Stimulated activated CD4-positive, alpha-beta T cell treated with anti-CD3 and anti-CD28 coated beads, Interleukin-1b, Interleukin-23, amount 100 ng/mL, for 48 hours (primary cell): Measurements from ENCODE around the gene ANKMY1.
"Not testable (repeated sequence)": the region's sequence is repeated elsewhere in the genome, so short reads cannot be mapped to it uniquely, and the experiment has no call there.

Source experiments
- DNase-seq: peaks from one replicate; pipeline ENCODE4 v3.0.0-alpha.2; 2020

Gene ANKMY1

DNA sequence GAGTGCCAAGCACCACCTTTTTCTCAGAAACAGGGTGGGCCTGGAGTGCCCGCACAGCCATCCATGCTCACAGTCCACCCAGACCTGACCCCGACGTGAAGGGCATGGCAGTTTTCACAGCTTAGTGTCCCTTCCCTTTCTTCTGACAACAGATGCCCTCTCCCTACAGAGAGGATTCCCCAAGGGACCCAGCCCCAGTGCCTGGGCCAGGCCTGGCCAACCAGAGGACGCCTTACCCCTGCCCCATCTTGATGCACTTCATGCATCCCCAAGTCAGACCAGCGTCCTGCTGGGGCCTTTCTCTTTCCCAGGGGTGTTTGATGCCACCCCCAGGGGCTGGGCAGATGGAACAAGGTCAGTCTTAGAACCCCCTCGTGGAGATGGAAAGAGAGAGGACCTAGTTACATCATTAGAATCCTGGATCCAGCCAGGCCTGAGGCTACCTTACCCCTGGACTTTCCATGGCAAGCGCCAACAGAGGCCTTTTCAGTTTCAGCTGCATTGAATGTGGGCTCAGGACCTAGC is 3.8 kb downstream of the ANKMY1 start:
- no peak for DNase-seq

DNA sequence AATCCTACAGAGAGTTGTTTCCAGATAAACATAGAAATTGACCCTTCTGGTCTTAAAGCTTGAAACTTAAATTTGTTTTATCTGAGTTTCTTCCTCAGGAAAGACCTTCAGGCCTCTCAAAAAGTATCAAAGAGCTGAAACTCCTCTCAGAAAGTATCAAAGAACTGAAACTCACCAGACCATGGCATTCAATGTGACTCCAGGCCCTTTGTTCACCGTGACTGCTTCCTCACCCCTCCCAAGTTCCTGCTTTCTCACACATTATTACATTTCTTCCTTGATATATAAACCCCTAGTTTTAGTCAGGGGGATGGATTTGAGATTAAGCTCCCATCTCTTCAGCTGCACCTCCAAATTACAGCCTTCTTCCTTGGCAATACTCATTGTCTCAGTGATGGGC is 6.0 kb downstream of the ANKMY1 start:
- DNase-seq: no peak

- DNase-seq: no peak
Measured at GRCh38 chr2:240551288-240551687, 6.5 kb downstream of the ANKMY1 start.

GRCh38 chr2:240539906-240540305 is 17.9 kb downstream of the ANKMY1 start:
- no peak for DNase-seq

DNA sequence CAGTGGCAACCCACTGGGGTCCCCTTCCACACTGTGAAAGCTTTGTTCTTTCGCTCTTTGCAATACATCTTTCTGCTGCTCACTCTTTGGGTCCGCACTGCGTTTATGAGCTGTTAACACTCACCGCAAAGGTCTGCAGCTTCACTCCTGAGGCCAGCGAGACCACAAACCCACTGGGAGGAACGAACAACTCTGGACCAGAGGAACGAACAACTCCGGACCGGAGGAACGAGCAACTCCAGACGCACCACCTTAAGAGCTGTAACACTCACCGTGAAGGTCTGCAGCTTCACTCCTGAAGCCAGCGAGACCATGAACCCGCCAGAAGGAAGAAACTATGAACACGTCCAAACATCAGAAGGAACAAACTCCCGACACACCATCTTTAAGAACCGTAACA is 18.7 kb downstream of the ANKMY1 start:
- not testable (repeated sequence) for DNase-seq

DNA sequence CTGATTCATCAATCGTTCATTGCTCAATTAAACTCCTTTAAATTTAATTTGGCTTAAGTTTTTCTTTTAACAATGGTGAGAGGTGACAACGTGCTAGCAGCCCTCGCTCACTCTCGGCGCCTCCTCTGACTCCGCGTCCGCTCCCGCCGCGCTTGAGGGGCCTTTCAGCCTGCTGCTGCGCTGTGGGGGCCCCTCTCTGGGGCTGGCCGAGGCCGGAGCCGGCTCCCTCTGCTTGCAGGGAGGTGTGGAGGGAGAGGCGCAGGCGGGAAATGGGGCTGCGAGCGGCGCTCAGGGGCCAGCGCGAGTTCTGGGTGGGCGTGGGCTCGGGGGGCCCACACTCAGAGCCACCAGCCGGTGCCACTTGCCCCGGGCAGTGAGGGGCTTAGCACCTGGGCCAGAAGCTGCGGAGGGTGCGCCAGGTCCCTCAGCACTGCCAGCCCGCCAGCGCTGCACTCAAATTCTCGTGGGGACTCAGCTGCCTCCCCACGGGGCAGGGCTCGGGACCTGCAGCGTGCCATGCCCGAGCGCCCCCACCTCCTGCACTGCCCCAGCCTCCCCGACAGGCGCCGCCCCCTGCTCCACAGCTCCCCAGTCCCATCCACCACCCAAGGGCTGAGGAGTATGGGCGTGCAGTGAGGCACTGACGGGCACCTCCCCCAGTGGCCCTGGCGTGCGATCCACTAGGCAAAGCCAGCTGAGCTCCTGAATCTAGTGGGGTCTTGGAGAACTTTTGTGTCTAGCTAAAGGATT is 19.6 kb downstream of the ANKMY1 start:
- no peak for DNase-seq

DNA sequence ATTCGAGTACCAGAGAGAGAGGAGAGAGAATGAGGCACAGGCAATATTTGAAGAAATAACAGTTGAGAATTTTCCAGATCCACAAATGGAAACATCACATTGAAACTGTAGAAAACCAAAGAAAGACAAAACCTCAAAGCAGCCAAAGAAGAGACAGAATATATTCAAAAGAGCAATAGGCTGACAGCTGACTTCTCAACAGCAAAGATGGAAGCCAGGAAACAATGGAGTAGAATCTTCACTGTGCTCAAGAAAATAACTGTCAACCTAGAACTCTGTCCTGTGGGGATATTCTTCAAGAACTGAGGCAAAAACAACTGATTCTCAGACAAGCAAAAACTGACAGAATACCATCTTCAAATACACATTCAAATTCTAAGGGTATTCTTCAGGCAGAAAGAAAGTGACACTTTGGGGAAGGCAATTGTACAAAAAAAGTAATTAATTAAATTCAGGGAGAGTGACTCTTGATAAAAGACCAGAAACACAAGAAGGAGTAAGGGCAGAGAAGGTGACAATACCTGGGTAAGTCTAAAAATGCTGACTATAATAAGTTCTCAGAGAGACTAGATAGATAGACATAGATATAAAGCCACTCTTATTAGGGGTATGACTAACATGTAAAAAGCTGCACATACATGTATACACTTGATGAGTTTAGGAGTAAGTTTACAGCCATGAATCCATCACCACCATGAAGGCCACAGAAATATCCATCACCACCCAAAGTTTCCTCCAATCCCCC is 25.6 kb downstream of the ANKMY1 start:
- no peak for DNase-seq

- no peak for DNase-seq
Measured at GRCh38 chr2:240531038-240531437, 26.8 kb downstream of the ANKMY1 start.

DNA sequence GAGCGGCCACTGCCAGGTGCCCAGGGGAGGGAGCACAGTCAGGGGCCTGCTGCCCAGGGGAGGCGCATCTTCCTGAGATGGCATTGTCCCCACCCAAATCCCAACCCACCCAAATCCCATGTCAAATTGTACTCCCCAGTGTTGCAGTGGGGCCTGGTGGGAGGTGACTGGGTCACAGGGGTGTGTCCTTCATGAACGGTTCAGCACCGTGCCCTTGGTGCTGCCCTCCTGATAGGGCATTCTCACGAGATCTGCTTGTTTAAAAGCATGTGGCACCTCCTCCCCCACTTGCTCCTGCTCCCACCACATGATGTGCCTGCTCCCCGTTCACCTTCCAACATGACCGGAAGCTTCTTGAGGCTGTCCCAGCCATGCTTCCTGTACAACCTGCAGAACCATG is 27.6 kb downstream of the ANKMY1 start:
- DNase-seq: no peak

DNA sequence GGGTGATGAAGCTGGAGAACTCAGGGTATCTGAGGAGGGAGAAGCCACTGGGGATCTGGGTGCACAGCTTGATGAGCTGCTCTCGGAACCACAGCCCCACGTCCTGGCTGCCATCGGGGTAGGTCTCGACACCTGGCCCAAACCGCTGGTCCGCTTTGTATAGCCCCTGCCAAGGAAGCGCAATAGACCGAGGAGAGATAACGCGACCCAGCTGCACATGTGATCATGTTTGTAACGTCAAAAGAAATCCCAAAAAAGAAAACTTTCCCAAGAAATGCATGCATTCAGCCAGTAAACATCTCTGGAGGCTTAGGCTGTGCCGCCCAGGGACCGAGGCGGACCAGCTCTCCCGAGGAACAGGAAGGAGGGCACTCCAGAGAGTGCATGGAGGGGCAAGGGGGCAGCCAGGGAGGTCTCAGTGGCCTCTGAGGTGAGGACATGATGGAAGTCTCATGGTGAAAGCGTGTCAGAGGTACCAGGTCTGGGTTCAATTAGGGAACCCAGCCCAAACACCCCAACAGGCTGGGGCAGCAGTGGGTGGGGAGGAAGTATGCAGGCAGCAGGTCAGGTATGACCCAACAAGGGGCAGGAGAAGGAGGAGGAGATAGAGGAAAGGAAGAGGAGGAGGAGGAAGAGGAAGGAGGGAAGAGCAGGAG is 28.3 kb downstream of the ANKMY1 start:
- no peak for DNase-seq

GRCh38 chr2:240528406-240529040 is 29.3 kb downstream of the ANKMY1 start:
- DNase-seq: no peak

DNA sequence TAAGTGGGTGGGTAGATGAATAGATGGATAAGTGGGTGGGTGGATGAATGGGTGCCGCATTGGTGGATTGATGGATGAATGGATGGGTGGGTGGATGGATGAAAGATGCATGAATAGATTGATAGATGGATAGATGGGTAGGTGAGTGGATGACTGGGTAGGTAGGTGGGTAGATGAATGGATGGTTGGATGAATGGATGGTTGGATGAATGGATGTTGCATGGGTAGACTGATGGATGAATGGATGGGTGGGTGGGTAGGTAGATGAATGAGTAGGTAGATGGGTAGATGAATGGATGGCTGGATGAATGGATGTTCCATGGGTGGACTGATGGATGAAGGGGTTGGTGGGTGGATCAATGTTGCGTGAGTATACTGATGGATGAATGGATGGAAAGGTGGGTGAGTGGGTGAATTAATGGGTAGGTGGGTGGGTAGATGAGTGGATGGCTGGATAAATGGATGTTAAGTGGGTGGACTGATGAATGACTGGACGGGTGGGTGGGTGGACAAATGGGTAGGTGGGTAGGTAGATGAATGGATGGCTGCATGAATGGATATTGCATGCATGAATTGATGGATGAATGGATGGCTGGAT is 30.5 kb downstream of the ANKMY1 start:
- DNase-seq: no peak

DNA sequence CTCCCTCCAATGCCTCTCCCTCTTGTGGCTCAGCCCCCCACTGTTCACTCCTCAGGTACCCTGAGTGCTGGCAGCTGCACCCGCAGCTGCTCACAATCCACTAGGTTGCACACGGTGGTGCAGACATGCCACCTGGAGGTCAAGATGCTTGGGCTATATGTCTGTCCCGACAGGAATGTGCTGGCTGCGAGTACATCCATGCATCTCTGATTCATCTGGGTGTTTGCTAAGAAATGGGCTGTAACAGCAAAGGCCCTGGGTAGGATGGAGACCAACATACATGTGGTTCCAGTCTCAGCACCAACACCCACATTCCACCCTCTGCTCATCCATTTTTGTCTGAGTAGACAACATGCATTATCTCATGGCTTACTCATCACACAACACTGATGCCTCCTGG is 31.3 kb downstream of the ANKMY1 start:
- DNase-seq: no peak

GRCh38 chr2:240525802-240526201 is 32.0 kb downstream of the ANKMY1 start:
- DNase-seq: no peak

DNA sequence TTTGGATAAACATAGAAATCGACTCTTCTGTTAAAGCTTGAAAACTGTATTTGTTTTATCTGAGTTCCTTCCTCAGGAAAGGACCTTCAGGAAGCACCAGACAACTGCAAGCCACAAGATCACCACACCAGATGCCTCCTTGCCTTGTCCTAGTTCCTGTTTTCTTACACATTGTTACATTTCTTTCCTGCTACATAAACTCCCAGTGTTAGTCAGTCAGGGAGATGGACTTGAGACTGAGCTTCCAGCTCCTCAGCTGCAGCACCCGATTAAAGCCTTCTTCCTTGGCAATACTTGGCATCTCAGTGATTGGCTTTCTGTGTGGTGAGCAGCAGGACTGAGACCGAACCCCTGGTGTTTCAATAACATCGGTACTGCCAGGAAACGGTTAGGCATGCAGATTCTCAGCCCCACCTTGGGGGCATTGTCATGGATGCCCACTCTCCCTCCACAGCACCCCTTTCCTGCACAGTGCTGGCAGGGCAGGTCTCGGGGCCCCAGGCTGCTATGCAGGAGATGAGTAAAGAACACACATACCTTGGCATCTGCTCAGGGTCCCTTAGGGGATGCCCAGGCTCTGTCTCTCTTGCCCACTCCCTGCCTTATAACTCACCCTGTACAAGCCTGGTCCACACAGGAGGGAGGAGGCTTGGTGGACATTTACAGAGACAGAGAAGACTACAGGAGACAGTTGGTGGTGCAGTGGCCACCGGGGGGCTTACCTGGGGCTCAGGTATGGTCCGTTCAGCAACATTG is 32.6 kb downstream of the ANKMY1 start:
- no peak for DNase-seq

GRCh38 chr2:240523451-240524281 is 34.1 kb downstream of the ANKMY1 start:
- DNase-seq: no peak

DNA sequence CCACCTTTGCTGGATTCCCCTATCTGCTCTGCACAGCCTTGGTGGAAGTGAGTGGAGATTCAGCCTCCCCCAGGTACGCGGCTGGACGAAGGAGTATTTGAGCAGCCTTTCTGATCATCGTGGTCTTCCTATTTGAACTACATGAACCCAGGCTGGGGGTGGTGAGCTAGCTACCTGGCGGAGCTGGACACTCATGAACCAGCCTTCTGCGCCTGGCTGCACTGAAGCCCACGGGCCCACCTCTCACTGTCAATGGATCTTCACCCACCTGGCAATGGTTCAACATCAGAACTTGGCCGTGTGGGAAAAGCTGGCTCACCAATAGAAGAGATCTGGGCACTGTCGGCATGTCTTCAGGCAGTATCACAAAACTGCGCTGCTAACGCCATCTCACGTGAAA is 35.4 kb downstream of the ANKMY1 start:
- no peak for DNase-seq

- not testable (repeated sequence) for DNase-seq
Measured at GRCh38 chr2:240521885-240522284, 35.9 kb downstream of the ANKMY1 start.

- no peak for DNase-seq
Measured at GRCh38 chr2:240520974-240521350, 36.8 kb downstream of the ANKMY1 start.

GRCh38 chr2:240520130-240520973 is 37.4 kb downstream of the ANKMY1 start:
- DNase-seq: no peak
